HG03469 (cell line): Measurements from ENCODE around the gene KRTAP9-8.
"Not testable (repeated sequence)": the region's sequence is repeated elsewhere in the genome, so short reads cannot be mapped to it uniquely, and the experiment has no call there.

Experiments
- ATAC-seq: cut with Tn5 transposase; IDR thresholded peaks from one replicate; pipeline ENCODE4 v1.9.1; 2021; ENCODE audit warnings: mild to moderate bottlenecking, moderate library complexity, moderate number of reproducible peaks; ENCODE audit not compliant: unreplicated experiment

Gene KRTAP9-8

DNA sequence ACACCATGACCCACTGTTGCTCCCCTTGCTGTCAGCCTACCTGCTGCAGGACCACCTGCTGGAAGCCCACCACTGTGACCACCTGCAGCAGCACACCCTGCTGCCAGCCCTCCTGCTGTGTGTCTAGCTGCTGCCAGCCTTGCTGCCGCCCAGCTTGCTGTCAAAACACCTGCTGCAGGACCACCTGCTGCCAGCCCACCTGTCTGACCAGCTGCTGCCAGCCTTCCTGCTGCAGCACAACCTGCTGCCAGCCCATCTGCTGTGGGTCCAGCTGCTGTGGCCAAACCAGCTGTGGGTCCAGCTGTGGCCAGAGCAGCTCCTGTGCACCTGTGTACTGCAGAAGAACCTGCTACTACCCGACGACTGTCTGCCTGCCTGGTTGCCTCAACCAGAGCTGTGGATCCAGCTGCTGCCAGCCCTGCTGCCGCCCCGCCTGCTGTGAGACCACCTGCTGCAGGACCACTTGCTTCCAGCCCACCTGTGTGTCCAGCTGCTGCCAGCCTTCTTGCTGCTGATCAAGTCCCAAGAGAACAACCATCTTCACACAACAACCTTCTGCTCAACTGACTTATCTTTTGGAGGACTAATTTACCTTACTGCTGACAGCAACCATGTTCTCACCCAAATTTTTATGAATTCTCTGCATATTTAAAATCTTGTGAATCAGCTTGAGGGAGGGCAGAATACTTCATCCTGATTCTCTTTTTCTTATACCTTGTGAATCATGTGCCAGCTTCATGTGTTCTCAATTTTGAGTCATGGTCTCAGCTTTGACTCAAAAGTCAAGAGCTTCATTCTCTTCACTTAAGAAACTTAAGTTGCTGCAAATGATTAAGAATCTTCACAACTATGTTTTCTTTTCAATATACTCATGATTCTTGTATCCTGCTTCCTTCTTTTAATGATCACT, 17.8 kb downstream of the KRTAP9-8 start, which contains the start of gene KRTAP9-9:
Gene KRTAP9-9, plus strand, starts transcription at position 4 of the 910 bp plus-strand sequence.
- ATAC-seq: not testable (repeated sequence)

DNA sequence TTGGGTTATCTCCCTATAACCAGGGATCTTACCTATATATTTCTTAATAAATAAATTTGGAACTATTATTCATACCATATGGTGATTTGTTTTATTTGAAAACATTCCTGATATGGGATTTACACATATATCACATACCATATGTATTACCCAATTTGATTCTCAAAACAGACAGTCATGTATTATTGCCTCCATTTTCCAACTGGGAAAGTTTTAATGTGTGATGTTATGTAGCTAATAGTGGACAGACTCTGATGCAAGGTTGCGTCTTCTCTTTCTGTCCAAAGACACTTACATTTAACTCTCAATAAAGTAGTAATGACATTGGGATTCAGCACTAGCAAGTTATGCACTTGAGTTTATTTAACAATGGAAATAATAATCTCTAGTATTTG, 18.5 kb downstream of the KRTAP9-8 start:
- no peak for ATAC-seq

DNA sequence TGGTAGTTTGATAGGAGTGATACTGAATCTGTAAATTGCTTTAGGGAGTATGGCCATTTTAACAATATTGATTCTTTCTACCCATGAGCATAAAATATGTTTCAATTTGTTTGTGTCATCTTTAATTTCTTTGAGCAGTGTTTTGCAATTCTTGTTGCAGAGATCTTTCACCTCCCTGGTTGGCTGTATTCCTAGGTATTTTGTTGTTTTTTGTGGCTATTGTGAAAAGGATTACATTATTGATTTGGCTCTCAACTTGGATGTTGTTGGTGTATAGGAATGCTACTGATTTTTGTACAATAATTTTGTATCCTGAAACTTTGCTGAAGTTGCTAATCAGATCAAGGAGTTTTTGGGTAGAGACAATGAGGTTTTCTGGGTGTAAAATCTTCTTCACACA, 20.6 kb downstream of the KRTAP9-8 start:
- ATAC-seq: no peak

DNA sequence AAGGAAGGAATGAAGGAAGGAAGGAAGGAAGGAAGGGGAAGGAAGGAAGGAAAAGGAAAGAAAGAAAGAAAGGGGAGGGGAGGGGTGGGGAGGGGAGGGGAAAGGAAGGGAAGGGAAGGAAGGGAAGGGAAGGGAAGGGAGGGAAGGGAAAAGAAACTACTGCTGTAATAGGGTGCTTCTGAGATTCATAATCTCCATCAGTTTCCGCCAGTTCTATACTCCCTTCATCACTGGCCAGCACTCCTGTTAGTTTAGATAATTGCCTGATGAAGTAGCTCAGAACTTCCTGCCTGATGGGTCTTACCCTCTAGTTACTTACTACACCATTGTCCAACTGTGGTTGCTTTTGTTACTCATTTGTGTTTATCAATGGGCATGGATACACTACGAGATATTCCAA, 25.4 kb downstream of the KRTAP9-8 start:
- no peak for ATAC-seq

DNA sequence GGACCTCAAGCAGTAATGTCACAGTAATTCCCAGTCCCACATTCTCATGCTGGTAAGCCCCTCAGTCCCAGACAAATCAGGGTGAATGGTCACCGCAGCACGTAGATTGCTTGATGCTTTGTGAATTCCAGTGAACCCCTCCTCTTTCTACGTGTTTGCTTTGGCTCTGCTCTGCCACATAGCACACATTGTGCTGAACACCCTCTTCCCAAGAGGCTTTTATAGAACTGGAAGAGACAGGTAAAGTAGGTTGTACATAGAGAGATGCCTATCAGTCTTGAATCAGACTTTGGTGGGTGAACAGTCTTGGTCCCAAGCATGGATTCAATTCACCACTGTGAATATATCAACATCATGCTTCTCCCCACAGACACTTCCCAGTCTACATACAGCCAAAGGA, 26.8 kb downstream of the KRTAP9-8 start:
- no peak for ATAC-seq

DNA sequence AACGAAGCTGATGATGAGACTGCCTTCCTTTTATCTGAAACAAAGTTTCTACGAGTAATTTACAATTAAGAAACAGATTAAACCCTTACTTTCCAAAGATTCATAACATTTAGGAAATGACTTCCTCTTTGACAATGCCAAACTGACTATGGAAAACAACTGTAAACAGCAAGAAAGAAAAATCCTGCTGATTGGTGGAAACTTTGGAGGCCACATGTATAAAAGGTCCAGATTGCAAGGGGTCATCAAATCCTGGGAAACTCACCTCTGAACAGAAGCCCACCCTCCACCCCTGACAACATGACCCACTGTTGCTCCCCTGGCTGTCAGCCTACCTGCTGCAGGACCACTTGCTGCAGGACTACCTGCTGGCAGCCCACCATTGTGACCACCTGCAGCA, 27.3 kb downstream of the KRTAP9-8 start, which contains the start of gene KRTAP9-6:
Gene KRTAP9-6, plus strand, starts transcription at position 301 of the 400 bp plus-strand sequence. Its CDS starts 0 bp downstream, at position 301.
- no peak for ATAC-seq

DNA sequence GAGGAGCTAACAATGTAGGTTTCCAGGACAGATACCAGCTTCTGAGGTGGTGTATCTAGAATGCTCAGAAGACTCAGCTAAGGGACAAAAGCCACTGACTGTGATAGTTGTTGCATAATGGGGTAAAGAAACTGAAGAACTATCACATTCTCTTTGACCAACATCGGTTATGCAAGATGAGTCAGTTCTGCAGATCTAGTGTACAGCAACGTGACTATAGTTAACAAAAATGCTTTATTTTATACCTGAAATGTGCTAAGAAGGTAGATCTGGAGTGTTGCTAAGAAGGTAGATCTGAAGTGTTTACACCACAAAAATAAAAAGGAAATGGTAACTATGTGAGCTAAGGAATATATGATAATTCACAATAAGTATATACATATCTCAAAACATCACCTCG, 29.9 kb downstream of the KRTAP9-8 start:
- no peak for ATAC-seq

DNA sequence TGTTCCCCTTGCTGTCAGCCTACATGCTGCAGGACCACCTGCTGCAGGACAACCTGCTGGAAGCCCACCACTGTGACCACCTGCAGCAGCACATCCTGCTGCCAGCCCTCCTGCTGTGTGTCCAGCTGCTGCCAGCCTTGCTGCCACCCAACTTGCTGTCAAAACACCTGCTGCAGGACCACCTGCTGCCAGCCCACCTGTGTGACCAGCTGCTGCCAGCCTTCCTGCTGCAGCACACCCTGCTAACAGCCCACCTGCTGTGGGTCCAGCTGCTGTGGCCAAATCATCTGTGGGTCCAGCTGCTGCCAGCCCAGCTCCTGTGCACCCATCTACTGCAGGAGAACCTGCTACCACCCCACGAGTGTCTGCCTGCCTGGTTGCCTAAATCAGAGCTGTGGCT, 33.5 kb downstream of the KRTAP9-8 start:
- not testable (repeated sequence) for ATAC-seq

DNA sequence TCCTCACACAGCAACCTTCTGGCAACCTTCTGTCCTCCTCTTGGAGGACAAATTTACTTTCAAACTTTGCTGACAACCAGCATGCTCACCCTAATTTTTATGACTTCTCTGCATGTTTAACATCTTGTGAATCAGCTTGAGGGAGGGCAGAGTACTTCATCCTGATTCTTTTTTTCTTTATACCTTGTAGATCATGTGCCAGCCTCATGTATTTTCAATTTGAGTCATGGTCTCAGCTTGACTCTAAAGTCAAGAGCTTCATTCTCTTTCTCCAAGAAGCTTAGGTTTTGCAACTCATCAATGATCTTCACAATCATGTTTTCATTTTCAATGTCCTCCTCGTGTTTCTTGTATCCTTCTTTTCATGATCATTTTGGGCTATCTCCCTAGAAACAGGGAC, 34.1 kb downstream of the KRTAP9-8 start:
- no peak for ATAC-seq

DNA sequence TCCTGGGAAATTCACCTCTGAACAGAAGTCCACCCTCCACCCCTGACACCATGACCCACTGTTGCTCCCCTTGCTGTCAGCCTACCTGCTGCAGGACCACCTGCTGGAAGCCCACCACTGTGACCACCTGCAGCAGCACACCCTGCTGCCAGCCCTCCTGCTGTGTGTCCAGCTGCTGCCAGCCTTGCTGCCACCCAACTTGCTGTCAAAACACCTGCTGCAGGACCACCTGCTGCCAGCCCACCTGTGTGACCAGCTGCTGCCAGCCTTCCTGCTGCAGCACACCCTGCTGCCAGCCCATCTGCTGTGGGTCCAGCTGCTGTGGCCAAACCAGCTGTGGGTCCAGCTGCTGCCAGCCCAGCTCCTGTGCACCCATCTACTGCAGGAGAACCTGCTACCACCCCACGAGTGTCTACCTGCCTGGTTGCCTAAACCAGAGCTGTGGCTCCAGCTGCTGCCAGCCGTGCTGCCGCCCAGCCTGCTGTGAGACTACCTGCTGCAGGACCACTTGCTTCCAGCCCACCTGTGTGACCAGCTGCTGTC, 37.9 kb downstream of the KRTAP9-8 start, which contains the start of gene KRTAP9-7:
Gene KRTAP9-7, plus strand, starts transcription at position 51 of the 543 bp plus-strand sequence. Its CDS starts 0 bp downstream, at position 51.
- ATAC-seq: not testable (repeated sequence)

DNA sequence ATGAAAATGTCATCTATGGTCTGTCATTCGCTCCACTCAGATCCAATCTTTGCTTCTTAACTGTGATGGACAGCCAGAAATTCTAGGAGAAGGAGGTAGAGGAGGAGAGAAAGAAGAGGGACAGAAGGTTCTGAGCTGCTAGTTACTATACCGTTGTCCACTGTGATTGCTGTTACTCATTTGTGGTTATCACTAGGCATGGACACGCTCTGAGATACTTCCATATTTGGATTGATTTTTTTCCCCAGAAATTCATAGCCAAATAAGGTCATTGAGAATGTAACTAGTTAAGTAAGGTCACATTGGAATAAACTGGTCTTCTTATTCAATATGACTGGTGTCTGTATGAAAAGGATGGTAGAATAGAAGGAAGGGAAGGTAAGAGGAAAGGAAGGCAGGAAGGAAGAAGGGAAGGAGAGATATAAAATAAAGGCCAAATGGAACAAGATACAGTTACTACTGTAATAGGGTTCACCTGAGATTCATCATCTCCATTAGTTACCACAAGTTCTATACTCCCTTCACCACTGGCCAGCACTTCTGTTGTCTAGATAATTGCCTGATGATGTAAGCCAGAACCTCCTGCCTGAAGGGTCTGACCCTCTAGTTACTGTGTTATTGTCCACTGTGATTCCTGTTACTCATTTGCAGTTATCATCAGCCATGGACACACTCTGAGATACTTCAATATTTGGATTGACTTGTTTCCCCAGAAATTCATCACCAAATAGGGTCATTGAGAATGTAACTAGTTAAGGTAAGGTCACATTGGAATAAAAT, 40.6 kb downstream of the KRTAP9-8 start:
- ATAC-seq: no peak

DNA sequence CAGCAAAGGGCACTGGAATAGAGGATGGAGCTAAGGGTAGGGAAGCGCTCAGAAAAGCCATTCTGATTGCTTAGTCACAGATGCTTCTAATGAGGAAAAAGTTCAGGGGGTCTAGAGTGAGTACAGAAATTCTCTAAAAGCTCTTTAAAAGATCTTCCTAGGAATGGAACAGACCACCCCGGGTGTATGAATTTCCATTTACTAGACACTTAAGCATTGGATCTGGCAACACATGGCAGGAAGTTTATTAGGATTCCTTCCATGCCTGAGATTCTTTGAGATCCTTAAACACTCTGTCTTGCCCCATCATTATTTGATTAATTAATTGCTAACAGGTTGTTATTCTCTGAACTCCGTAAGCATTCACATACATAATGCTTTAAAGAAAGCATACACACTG, 46.2 kb downstream of the KRTAP9-8 start:
- ATAC-seq: no peak

DNA sequence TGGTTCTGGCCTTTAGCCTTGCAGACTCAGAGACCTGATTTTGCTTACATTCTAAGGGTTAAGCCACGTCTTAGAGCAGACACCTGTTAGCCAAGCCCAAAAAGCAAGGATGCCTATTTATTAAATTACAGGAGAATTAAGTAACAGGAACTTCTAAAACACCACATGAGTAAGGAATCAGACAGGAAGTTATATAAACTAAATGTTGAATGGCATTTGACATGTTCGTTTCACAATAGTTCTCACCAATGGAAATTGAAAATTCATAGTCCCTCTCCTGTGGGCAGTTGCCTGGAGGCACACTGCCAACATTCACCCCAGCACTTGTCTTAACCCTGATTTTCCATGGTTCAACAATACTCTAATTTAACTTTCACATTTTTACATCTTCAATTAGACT, 46.7 kb downstream of the KRTAP9-8 start:
- no peak for ATAC-seq

DNA sequence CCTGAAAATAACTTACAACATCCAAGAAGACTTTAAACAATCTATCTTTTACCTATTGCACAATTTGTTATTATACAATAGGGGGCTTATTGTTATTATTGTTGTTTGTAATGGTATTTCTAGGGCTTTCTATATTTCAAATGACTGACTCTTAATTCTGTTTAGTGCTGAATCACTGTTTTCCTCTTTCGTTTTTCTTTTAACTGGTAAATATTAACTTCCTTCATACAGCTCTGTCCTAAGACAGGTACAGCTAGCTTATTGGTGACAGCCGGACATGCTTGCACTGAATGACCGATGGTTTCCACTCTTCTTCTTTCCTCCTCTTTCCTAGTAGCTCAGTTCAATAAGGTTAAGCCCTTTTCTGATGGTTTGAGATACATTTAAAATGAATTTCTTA, 49.3 kb downstream of the KRTAP9-8 start:
- ATAC-seq: no peak
